Measurements from ENCODE around the gene EBNA1BP2.

The EBNA1BP2 gene

GRCh38 chr1:43165765-43166164, 6.3 kb downstream of the EBNA1BP2 start:
- H3K4me2 ChIP-seq (ENCODE audit: low read depth, low read length, poor library complexity, severe bottlenecking) = no peak overlapping the region
- no peak overlapping the region for H3K9ac ChIP-seq (ENCODE audit: low read depth, low read length, poor library complexity, severe bottlenecking)
- H3K9me3 ChIP-seq (ENCODE audit: insufficient read depth, low read depth, low read length) = no peaks in the 10 kb centered on the region
- H4K20me1 ChIP-seq (ENCODE audit: insufficient read depth, low read length, poor library complexity, severe bottlenecking) = no peaks in the 10 kb centered on the region
- H2AFZ ChIP-seq (ENCODE audit: low read length) = no peak overlapping the region
- H3F3A ChIP-seq (ENCODE audit: low read depth) = no peaks in the 10 kb centered on the region
- H3K4me3 ChIP-seq (ENCODE audit: low read length, poor library complexity, severe bottlenecking) = no peak overlapping the region
- TF ChIP-seq EZH2phosphoT487 (IDR thresholded peaks at IDR 0.05; ENCODE audit: borderline replicate concordance) (no peak), CTCF (conservative IDR thresholded peaks at IDR 0.05; ENCODE audit: low read length) (no peak)
- no peaks in the 10 kb centered on the region for H3K9me2 ChIP-seq (replicated peaks; ENCODE audit: low read depth, low read length)
- H3K79me2 ChIP-seq (ENCODE audit: insufficient read depth, low read length) = 0 out of 2 replicates have a peak, but pooled peaks cover under 1% of the 10 kb centered on the region
- H3K4me1 ChIP-seq (ENCODE audit: insufficient read depth, low read length, poor library complexity, severe bottlenecking) = peaks cover 5% of the 10 kb centered on the region
- H3K36me3 ChIP-seq (ENCODE audit: insufficient read depth, low read length) = peaks cover 26% of the 10 kb centered on the region; the same call in 1 of the 2 replicates
- no peaks in the 10 kb centered on the region for H3K27me3 ChIP-seq (ENCODE audit: insufficient read depth, low read length, poor library complexity, severe bottlenecking)

- Histone ChIP-seq H4K20me1 (ENCODE audit: insufficient read depth, low read length, poor library complexity, severe bottlenecking) (no peaks in the 10 kb centered on the region), H3K27me3 (ENCODE audit: insufficient read depth, low read length, poor library complexity, severe bottlenecking) (no peaks in the 10 kb centered on the region), H3K79me2 (ENCODE audit: insufficient read depth, low read length) (no peaks in the 10 kb centered on the region), H3F3A (ENCODE audit: low read depth) (no peaks in the 10 kb centered on the region), H3K9ac (ENCODE audit: low read depth, low read length, poor library complexity, severe bottlenecking) (no peak overlapping the region), H3K4me2 (ENCODE audit: low read depth, low read length, poor library complexity, severe bottlenecking) (no peak overlapping the region), H3K9me2 (replicated peaks; ENCODE audit: low read depth, low read length) (no peaks in the 10 kb centered on the region), H2AFZ (ENCODE audit: low read length) (no peak overlapping the region), H3K4me1 (ENCODE audit: insufficient read depth, low read length, poor library complexity, severe bottlenecking) (no peaks in the 10 kb centered on the region), H3K36me3 (ENCODE audit: insufficient read depth, low read length) (peaks cover 26% of the 10 kb centered on the region; the same call in 1 of the 2 replicates), H3K9me3 (ENCODE audit: insufficient read depth, low read depth, low read length) (no peaks in the 10 kb centered on the region), H3K4me3 (ENCODE audit: low read length, poor library complexity, severe bottlenecking) (no peak overlapping the region)
- TF ChIP-seq CTCF (conservative IDR thresholded peaks at IDR 0.05; ENCODE audit: low read length) (no peak), EZH2phosphoT487 (IDR thresholded peaks at IDR 0.05; ENCODE audit: borderline replicate concordance) (no peak)
These were observed 6.9 kb downstream of the EBNA1BP2 start for GRCh38 chr1:43165162-43165561.

GRCh38 chr1:43156026-43156425, 16.1 kb downstream of the EBNA1BP2 start:
- no peak overlapping the region for H2AFZ ChIP-seq (ENCODE audit: low read length)
- H3K79me2 ChIP-seq (ENCODE audit: insufficient read depth, low read length) = no peaks in the 10 kb centered on the region
- no peak overlapping the region for H3K4me2 ChIP-seq (ENCODE audit: low read depth, low read length, poor library complexity, severe bottlenecking)
- no peaks in the 10 kb centered on the region for H3K9me3 ChIP-seq (ENCODE audit: insufficient read depth, low read depth, low read length)
- H3K36me3 ChIP-seq (ENCODE audit: insufficient read depth, low read length) = no peaks in the 10 kb centered on the region
- H3F3A ChIP-seq (ENCODE audit: low read depth) = no peaks in the 10 kb centered on the region
- H3K9ac ChIP-seq (ENCODE audit: low read depth, low read length, poor library complexity, severe bottlenecking) = no peak overlapping the region
- no peaks in the 10 kb centered on the region for H4K20me1 ChIP-seq (ENCODE audit: insufficient read depth, low read length, poor library complexity, severe bottlenecking)
- H3K4me1 ChIP-seq (ENCODE audit: insufficient read depth, low read length, poor library complexity, severe bottlenecking) = peaks cover 7% of the 10 kb centered on the region
- H3K4me3 ChIP-seq (ENCODE audit: low read length, poor library complexity, severe bottlenecking) = no peak overlapping the region
- H3K27me3 ChIP-seq (ENCODE audit: insufficient read depth, low read length, poor library complexity, severe bottlenecking) = no peaks in the 10 kb centered on the region
- TF ChIP-seq EZH2phosphoT487 (IDR thresholded peaks at IDR 0.05; ENCODE audit: borderline replicate concordance) = no peak
- no peak for TF ChIP-seq CTCF (conservative IDR thresholded peaks at IDR 0.05; ENCODE audit: low read length)
- H3K9me2 ChIP-seq (replicated peaks; ENCODE audit: low read depth, low read length) = no peaks in the 10 kb centered on the region

All from Loucy (cell line).